ENCODE results near the gene CLEC3B. TPM values are rescaled to one million over a fixed set of nuclear protein-coding genes. Genes with fewer than 3 reads are reported as not detected.

Gene CLEC3B
- total and polyA plus RNA-seq, 4 donors = 69.1 to 177 (median 103) TPM

DNA sequence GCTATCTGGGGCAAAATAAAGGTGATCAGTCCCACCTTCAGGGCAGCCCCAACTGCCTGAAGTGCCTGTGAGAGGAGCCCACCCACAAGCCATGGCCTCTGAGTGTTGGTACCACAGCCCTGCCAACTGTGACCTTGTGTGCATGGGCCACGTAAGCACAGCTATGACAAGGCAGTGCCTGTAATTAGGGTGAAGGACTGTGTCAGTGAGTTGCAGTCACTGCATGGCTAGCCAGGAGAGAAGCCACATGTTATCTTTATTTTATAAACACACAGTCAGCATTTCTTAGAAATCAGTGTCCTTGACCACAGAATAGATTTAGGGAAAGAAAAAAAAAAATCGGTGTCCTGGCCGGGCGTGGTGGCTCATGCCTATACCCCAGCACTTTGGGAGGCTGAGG, 25.3 kb upstream of the CLEC3B start:
- WGBS, 2 donors = 93 to 96% methylated on average over 4 of the region's 4 CpGs
- no peak for ATAC-seq (ENCODE audit: low FRiP score)

DNA sequence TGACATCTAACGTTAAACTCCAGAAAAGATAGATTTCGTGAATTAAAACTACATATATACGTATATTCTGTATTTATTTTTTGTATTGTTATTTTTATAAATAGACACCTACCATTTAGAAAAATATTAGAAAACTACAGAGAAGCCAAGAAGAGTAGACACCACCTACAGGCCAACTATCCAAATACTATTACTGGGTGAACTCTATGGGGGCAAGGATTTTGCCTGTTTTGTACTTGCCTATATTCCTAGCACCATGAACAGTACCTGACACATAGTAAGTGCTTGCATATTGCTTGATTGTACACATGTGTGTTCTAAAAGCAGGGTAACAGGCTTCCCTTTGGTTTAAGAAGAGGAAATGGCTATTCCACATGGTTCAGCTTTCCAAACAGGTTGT, 24.4 kb upstream of the CLEC3B start:
- Histone ChIP-seq H3K27ac (ENCODE audit: low read depth in 1 of 2, low read length in 2 of 2) (no peak overlapping the region), H3K27me3 (ENCODE audit: control insufficient read depth in 1 of 2, insufficient read depth in 2 of 2, low read length in 1 of 2) (no peaks in the 10 kb centered on the region), H3K36me3 (ENCODE audit: control insufficient read depth in 1 of 2, insufficient read depth in 2 of 2, low read length in 1 of 2) (peaks cover 4 to 7% of the 10 kb centered on the region in 2 donors), H3K9me3 (ENCODE audit: control insufficient read depth, low read length) (no peaks in the 10 kb centered on the region), H3K4me1 (ENCODE audit: control insufficient read depth in 1 of 2, insufficient read depth in 2 of 2, low read length in 2 of 2) (no peaks in the 10 kb centered on the region), H3K4me3 (ENCODE audit: low read length in 2 of 2) (no peak overlapping the region)
- WGBS, 2 donors = 90 to 93% methylated on average over 3 of the region's 3 CpGs
- DNase-seq (no peak), ATAC-seq (ENCODE audit: low FRiP score) (no peak)
- intact Hi-C loops (cut with DNase I) = no loop called here

More for the DNA sequence above, 25.3 kb upstream of the CLEC3B start:
- no peak for DNase-seq
- Histone ChIP-seq H3K27me3 (ENCODE audit: control insufficient read depth in 1 of 2, insufficient read depth in 2 of 2, low read length in 1 of 2) (no peaks in the 10 kb centered on the region), H3K4me1 (ENCODE audit: control insufficient read depth in 1 of 2, insufficient read depth in 2 of 2, low read length in 2 of 2) (no peaks in the 10 kb centered on the region), H3K36me3 (ENCODE audit: control insufficient read depth in 1 of 2, insufficient read depth in 2 of 2, low read length in 1 of 2) (peaks cover 4 to 7% of the 10 kb centered on the region in 2 donors), H3K9me3 (ENCODE audit: control insufficient read depth, low read length) (no peaks in the 10 kb centered on the region), H3K4me3 (ENCODE audit: low read length in 2 of 2) (no peak overlapping the region), H3K27ac (ENCODE audit: low read depth in 1 of 2, low read length in 2 of 2) (no peak overlapping the region)
- intact Hi-C loops (cut with DNase I) = no loop called here

DNA sequence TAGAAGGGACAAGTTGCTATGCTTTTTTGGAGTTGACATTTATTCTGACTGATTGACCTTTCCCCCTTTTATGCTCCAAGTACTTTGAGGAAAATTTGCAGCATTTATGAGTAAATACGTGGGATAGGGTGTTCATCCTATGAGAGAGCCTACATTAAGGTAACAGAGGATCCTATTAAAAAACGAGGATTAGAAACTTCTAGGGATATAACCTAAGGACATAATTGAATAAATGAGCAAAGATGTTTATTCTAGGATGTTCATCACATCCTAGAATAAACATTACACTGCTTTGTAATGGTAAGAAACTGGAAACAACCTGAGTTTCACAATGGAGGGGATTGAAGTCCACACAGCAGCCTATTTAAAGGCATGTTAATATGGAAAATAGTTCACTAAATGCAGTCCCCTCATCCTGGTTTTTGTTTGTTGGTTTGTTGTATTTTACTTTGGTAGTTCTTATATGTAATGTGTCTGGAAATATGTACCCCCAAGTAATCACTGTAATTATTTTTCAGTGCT, 23.9 kb upstream of the CLEC3B start:
- Histone ChIP-seq H3K27me3 (ENCODE audit: control insufficient read depth in 1 of 2, insufficient read depth in 2 of 2, low read length in 1 of 2) (no peaks in the 10 kb centered on the region), H3K4me3 (ENCODE audit: low read length in 2 of 2) (no peak overlapping the region), H3K9me3 (ENCODE audit: control insufficient read depth, low read length) (no peaks in the 10 kb centered on the region), H3K27ac (ENCODE audit: low read depth in 1 of 2, low read length in 2 of 2) (no peak overlapping the region), H3K4me1 (ENCODE audit: control insufficient read depth in 1 of 2, insufficient read depth in 2 of 2, low read length in 2 of 2) (no peaks in the 10 kb centered on the region), H3K36me3 (ENCODE audit: control insufficient read depth in 1 of 2, insufficient read depth in 2 of 2, low read length in 1 of 2) (peaks cover 4 to 7% of the 10 kb centered on the region in 2 donors)
- DNase-seq = no peak
- 79 to 82% methylated on average over 2 of the region's 2 CpGs for WGBS, 2 donors
- intact Hi-C loops (cut with DNase I) = no loop called here
- ATAC-seq (ENCODE audit: low FRiP score) = no peak

DNA sequence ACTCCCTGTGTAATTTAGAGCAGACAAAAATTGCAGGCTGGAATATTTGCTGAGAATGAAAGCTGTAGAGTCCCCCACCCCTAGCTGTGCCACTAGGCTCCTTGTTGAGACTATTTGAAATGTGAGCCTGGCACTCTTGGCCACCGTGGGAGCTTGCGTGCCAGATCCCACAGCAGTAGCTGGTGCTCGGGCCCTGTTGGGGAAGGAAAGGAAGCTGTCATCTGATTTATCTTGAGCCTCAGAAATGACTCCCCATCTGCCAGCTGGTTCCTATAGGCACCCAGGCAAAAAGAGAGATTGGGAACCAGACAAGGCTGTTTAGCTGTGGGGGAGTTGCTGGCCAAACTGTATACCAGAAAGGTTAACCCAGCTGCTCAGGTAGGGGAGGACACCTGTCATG, 23.4 kb upstream of the CLEC3B start:
- H3K27me3 ChIP-seq (ENCODE audit: control insufficient read depth in 1 of 2, insufficient read depth in 2 of 2, low read length in 1 of 2) = no peaks in the 10 kb centered on the region
- H3K4me3 ChIP-seq (ENCODE audit: low read length in 2 of 2) = no peak overlapping the region
- intact Hi-C loops (cut with DNase I) = no loop called here
- no peaks in the 10 kb centered on the region for H3K4me1 ChIP-seq (ENCODE audit: control insufficient read depth in 1 of 2, insufficient read depth in 2 of 2, low read length in 2 of 2)
- 84 to 91% methylated on average over 3 of the region's 3 CpGs for WGBS, 2 donors
- no peak overlapping the region for H3K27ac ChIP-seq (ENCODE audit: low read depth in 1 of 2, low read length in 2 of 2)
- H3K36me3 ChIP-seq (ENCODE audit: control insufficient read depth in 1 of 2, insufficient read depth in 2 of 2, low read length in 1 of 2) = peaks cover 4 to 6% of the 10 kb centered on the region in 2 donors
- DNase-seq (no peak), ATAC-seq (ENCODE audit: low FRiP score) (no peak)
- no peaks in the 10 kb centered on the region for H3K9me3 ChIP-seq (ENCODE audit: control insufficient read depth, low read length)

DNA sequence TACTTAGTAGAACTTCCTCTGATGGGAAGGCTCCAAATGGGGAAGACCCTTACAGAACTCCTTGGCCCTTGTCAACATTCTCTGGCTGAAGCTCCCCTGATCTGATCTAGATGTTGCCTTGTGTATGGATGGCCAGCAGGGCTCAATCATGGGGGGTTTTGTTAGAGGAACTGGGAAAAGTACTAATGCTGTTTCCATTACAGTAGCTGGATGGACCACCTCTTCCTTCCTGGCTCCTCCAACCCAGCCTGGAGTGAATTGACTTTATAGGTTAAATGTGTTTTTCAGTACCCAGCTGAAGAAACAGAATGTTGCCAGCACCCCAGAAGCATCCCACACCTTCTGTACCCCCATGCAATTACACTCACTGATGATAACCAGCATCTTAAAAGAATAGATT, 22.7 kb upstream of the CLEC3B start:
- intact Hi-C loops (cut with DNase I) = no loop called here
- peaks cover 4 to 5% of the 10 kb centered on the region in 2 donors for H3K36me3 ChIP-seq (ENCODE audit: control insufficient read depth in 1 of 2, insufficient read depth in 2 of 2, low read length in 1 of 2)
- no peaks in the 10 kb centered on the region for H3K4me1 ChIP-seq (ENCODE audit: control insufficient read depth in 1 of 2, insufficient read depth in 2 of 2, low read length in 2 of 2)
- H3K27me3 ChIP-seq (ENCODE audit: control insufficient read depth in 1 of 2, insufficient read depth in 2 of 2, low read length in 1 of 2) = no peaks in the 10 kb centered on the region
- H3K4me3 ChIP-seq (ENCODE audit: low read length in 2 of 2) = no peak overlapping the region
- no peak overlapping the region for H3K27ac ChIP-seq (ENCODE audit: low read depth in 1 of 2, low read length in 2 of 2)
- H3K9me3 ChIP-seq (ENCODE audit: control insufficient read depth, low read length) = no peaks in the 10 kb centered on the region
- DNase-seq (no peak), ATAC-seq (ENCODE audit: low FRiP score) (no peak)

DNA sequence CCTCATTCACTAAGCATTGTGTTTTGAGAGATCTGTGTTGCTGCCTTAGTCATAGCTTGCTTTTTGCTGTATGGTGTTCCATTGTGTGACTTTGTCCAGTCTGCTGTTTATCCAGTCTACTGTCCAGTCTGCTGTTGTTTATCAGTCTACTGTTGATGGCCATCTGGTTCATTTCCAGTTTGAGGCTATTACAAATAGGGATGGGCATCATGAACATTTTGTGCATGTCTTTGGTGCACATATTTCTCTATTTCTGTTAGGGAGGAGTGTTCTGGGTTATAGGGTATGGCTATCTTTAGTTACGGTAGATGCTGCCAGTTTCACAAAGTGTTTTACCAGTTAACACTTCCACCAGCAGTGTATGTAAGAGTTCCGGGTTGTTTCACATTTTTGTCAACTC, 22.2 kb upstream of the CLEC3B start:
- Histone ChIP-seq H3K27me3 (ENCODE audit: control insufficient read depth in 1 of 2, insufficient read depth in 2 of 2, low read length in 1 of 2) (no peaks in the 10 kb centered on the region), H3K36me3 (ENCODE audit: control insufficient read depth in 1 of 2, insufficient read depth in 2 of 2, low read length in 1 of 2) (peaks cover 4 to 5% of the 10 kb centered on the region in 2 donors), H3K9me3 (ENCODE audit: control insufficient read depth, low read length) (no peaks in the 10 kb centered on the region), H3K4me3 (ENCODE audit: low read length in 2 of 2) (no peak overlapping the region), H3K4me1 (ENCODE audit: control insufficient read depth in 1 of 2, insufficient read depth in 2 of 2, low read length in 2 of 2) (no peaks in the 10 kb centered on the region), H3K27ac (ENCODE audit: low read depth in 1 of 2, low read length in 2 of 2) (no peak overlapping the region)
- ATAC-seq (ENCODE audit: low FRiP score) = no peak
- 92 to 96% methylated on average over 2 of the region's 2 CpGs for WGBS, 2 donors
- intact Hi-C loops (cut with DNase I) = no loop called here
- DNase-seq = no peak

DNA sequence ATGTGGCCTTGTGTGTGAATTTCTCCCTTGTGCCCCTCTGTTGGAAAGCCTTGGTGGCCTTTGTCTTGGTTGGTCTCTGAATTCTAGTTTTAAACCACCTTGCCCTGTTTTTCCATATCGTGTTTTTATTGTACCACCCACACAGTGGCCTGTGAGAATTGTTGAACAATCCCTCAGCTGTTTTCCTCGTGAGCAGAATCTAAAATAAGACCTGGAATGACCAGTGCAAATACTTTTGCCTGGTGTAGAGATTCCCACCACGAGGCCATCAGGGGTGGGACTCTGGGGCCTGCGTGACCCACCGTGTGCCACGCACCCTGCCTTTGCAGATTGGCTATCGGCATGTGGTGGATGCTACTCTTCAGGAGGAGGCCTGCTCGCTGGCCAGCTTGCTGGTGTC, 19.0 kb upstream of the CLEC3B start:
- H3K9me3 ChIP-seq (ENCODE audit: control insufficient read depth, low read length) = no peaks in the 10 kb centered on the region
- H3K27me3 ChIP-seq (ENCODE audit: control insufficient read depth in 1 of 2, insufficient read depth in 2 of 2, low read length in 1 of 2) = no peaks in the 10 kb centered on the region
- H3K4me1 ChIP-seq (ENCODE audit: control insufficient read depth in 1 of 2, insufficient read depth in 2 of 2, low read length in 2 of 2) = peaks cover 0 to 2% of the 10 kb centered on the region in 2 donors
- ATAC-seq (ENCODE audit: low FRiP score) = no peak
- H3K27ac ChIP-seq (ENCODE audit: low read depth in 1 of 2, low read length in 2 of 2) = no peak overlapping the region
- intact Hi-C loops (cut with DNase I) = no loop called here
- 69 to 76% methylated on average over 8 of the region's 8 CpGs for WGBS, 2 donors
- H3K4me3 ChIP-seq (ENCODE audit: low read length in 2 of 2) = no peak overlapping the region
- peaks cover 0 to 4% of the 10 kb centered on the region in 2 donors for H3K36me3 ChIP-seq (ENCODE audit: control insufficient read depth in 1 of 2, insufficient read depth in 2 of 2, low read length in 1 of 2)
- no peak for DNase-seq

DNA sequence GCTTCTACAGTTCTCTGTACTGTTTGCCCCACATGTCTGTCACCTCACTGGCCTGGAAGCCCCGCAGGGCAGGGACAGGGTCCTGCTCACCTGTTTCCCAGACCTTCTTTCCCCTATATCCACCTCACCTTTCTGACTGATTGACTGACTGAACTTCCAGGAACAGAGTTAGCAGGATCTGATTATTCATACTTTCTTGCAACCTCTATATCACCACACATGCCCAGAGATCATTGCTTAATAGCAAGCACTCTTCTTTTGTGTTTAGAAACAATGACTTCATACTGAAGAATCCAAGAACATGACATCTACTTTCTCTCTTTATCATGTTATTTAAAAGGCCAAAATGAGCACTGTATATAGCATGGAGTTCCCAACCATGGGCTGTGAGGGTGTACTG, 18.0 kb upstream of the CLEC3B start:
- Histone ChIP-seq H3K36me3 (ENCODE audit: control insufficient read depth in 1 of 2, insufficient read depth in 2 of 2, low read length in 1 of 2) (peaks cover 0 to 4% of the 10 kb centered on the region in 2 donors), H3K4me3 (ENCODE audit: low read length in 2 of 2) (no peak overlapping the region), H3K4me1 (ENCODE audit: control insufficient read depth in 1 of 2, insufficient read depth in 2 of 2, low read length in 2 of 2) (peaks cover 0 to 7% of the 10 kb centered on the region in 2 donors), H3K27ac (ENCODE audit: low read depth in 1 of 2, low read length in 2 of 2) (peak overlapping the region in 1 of 2 donors; percentile 2), H3K9me3 (ENCODE audit: control insufficient read depth, low read length) (no peaks in the 10 kb centered on the region), H3K27me3 (ENCODE audit: control insufficient read depth in 1 of 2, insufficient read depth in 2 of 2, low read length in 1 of 2) (no peaks in the 10 kb centered on the region)
- DNase-seq (no peak), ATAC-seq (ENCODE audit: low FRiP score) (no peak)
- intact Hi-C loops (cut with DNase I) = no loop called here
- 99 to 100% methylated on average over 1 of the region's 1 CpG for WGBS, 2 donors

DNA sequence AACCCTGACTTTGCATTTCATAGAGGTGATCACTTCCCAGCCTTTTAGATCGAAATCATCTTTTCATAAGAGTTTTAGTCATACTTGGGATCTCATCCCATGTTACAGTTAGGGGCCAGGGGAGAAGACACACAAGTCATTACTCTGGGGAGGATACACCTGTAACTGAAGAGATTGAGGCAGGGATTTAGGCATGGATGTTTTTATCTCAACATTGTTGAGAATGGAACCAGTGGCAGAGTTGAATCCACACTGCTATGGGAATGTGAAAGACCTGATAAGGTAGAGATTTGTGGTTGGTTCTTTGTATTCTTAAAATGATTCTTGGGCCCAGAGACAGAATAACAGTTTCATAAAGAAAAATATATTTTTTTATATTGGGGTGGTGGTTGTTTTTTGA, 16.2 kb upstream of the CLEC3B start:
- no peaks in the 10 kb centered on the region for H3K9me3 ChIP-seq (ENCODE audit: control insufficient read depth, low read length)
- H3K27me3 ChIP-seq (ENCODE audit: control insufficient read depth in 1 of 2, insufficient read depth in 2 of 2, low read length in 1 of 2) = no peaks in the 10 kb centered on the region
- H3K27ac ChIP-seq (ENCODE audit: low read depth in 1 of 2, low read length in 2 of 2) = peak overlapping the region; percentile 45 to 47
- ATAC-seq (ENCODE audit: low FRiP score) = no peak
- no peak for DNase-seq
- no peak overlapping the region for H3K4me3 ChIP-seq (ENCODE audit: low read length in 2 of 2)
- H3K36me3 ChIP-seq (ENCODE audit: control insufficient read depth in 1 of 2, insufficient read depth in 2 of 2, low read length in 1 of 2) = no peaks in the 10 kb centered on the region
- 99 to 100% methylated on average over 1 of the region's 1 CpG for WGBS, 2 donors
- peaks cover 0 to 7% of the 10 kb centered on the region in 2 donors for H3K4me1 ChIP-seq (ENCODE audit: control insufficient read depth in 1 of 2, insufficient read depth in 2 of 2, low read length in 2 of 2)
- intact Hi-C loops (cut with DNase I) = no loop called here

Measured in aorta (tissue), 5 donors.